ENCODE data around the gene PMF1.

The PMF1 gene

DNA sequence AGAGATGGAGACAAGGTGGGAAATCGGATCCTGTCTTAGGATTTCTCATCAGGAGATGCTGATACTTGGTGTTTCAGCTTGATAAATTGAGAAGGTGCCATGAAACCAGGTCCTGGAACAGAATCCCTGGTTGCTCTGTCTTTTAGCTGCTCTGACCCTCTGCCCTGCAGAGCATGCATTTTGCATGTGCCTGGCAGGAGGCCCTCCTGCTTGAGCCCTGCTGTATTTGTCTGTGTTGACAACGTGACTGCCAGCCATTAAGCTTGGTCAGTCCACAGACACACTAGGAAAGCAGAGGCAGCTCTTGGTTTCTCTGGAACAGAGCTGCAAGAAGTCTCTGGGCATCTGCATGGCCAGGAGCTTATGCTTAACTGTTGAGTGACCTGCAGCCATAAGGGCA, 16.4 kb upstream of the PMF1 start:
- peak overlapping the region in 2 of 3 experiments; percentile 68 to 91 for H3K4me3 Mint-ChIP-seq
- no peaks in the 10 kb centered on the region for H3K9me3 Mint-ChIP-seq
- H3K27ac Mint-ChIP-seq: no peak overlapping the region
- peaks cover 18% of the 10 kb centered on the region for H3K4me1 Mint-ChIP-seq
- no peaks in the 10 kb centered on the region for H3K27me3 Mint-ChIP-seq (ENCODE audit: low read depth)
- peaks cover 22% of the 10 kb centered on the region for H3K36me3 Mint-ChIP-seq (ENCODE audit: low read depth)
- TF ChIP-seq, protein P1, sequence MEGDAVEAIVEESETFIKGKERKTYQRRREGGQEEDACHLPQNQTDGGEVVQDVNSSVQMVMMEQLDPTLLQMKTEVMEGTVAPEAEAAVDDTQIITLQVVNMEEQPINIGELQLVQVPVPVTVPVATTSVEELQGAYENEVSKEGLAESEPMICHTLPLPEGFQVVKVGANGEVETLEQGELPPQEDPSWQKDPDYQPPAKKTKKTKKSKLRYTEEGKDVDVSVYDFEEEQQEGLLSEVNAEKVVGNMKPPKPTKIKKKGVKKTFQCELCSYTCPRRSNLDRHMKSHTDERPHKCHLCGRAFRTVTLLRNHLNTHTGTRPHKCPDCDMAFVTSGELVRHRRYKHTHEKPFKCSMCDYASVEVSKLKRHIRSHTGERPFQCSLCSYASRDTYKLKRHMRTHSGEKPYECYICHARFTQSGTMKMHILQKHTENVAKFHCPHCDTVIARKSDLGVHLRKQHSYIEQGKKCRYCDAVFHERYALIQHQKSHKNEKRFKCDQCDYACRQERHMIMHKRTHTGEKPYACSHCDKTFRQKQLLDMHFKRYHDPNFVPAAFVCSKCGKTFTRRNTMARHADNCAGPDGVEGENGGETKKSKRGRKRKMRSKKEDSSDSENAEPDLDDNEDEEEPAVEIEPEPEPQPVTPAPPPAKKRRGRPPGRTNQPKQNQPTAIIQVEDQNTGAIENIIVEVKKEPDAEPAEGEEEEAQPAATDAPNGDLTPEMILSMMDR (IDR thresholded peaks at IDR 0.05; ENCODE audit: unreplicated experiment in 3 of 3): no peak

DNA sequence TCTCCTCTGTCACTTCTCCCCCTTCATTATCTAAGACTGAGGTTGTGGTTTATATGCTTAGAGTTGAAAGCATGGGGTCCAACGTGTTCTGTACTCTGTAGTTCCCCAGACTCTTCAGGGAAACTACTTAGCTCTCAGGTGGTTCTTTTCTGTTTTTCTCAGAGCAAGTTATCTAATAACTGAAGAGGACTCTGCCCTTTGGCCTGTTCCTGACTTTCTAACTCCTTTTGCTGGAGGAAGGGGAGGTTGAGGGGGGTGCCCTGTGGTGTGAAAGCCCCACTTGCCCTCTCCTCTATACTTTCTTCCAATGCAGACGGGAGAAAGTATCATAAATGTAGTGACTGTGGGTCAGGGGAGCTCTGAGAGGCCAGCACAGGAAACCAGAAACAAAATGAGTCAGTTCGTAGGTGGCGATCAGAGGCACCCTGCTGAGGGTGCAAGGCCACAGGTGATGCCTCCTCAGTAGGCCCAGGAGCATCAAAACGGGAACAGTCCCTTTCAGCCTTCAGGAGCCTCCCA, 13.9 kb upstream of the PMF1 start:
- TF ChIP-seq, protein P1 (IDR thresholded peaks at IDR 0.05; ENCODE audit: unreplicated experiment in 3 of 3): no peak
- Mint-ChIP-seq H3K36me3 (ENCODE audit: low read depth) (peaks cover 22% of the 10 kb centered on the region), H3K27ac (peak overlapping the region in 2 of 3 experiments; percentile 62 to 95), H3K4me3 (peak overlapping the region in 1 of 3 experiments; percentile 38), H3K9me3 (no peaks in the 10 kb centered on the region), H3K4me1 (peaks cover 13% of the 10 kb centered on the region), H3K27me3 (ENCODE audit: low read depth) (no peaks in the 10 kb centered on the region)

DNA sequence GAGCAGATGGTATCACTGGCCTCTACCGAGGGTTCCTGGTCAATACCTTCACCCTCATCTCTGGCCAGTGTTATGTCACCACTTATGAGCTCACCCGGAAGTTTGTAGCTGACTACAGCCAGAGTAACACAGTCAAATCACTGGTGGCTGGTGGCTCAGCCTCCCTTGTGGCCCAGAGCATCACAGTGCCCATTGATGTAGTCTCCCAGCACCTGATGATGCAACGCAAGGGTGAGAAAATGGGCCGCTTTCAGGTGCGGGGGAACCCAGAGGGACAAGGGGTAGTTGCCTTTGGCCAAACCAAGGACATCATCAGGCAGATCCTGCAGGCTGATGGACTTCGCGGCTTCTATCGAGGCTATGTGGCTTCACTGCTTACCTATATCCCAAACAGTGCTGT, 12.8 kb upstream of the PMF1 start:
- Mint-ChIP-seq H3K27me3 (ENCODE audit: low read depth) (no peaks in the 10 kb centered on the region), H3K36me3 (ENCODE audit: low read depth) (peaks cover 22% of the 10 kb centered on the region), H3K4me3 (no peak overlapping the region), H3K27ac (peak overlapping the region in 1 of 3 experiments; percentile 95), H3K9me3 (no peaks in the 10 kb centered on the region), H3K4me1 (peaks cover 6% of the 10 kb centered on the region)
- TF ChIP-seq, protein P1 (IDR thresholded peaks at IDR 0.05; ENCODE audit: unreplicated experiment in 3 of 3): no peak

DNA sequence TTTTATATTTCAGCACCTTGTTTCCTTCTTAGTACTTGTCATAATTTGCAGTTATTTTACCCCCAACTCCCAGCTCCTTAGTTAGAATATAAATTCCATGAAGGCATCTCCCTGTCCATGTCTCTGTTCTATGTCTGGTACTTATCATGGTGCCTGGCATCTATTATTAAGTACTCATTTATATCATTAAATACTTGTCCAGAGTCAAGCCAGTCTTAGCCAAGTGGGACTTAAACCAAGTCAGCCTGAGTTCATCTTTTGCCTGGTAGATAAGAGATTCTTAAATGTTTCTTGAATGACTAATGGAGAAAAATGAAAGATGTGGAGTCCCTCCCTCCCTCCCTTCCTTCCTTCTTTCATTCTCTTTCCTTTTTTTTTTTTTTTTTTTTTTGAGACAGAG, 9.5 kb upstream of the PMF1 start:
- TF ChIP-seq, protein P1 (IDR thresholded peaks at IDR 0.05; ENCODE audit: unreplicated experiment in 3 of 3): no peak
- H3K36me3 Mint-ChIP-seq (ENCODE audit: low read depth): peaks cover 29% of the 10 kb centered on the region
- no peak overlapping the region for H3K27ac Mint-ChIP-seq
- no peak overlapping the region for H3K4me3 Mint-ChIP-seq
- H3K9me3 Mint-ChIP-seq: no peaks in the 10 kb centered on the region
- H3K4me1 Mint-ChIP-seq: no peaks in the 10 kb centered on the region
- peaks cover 4% of the 10 kb centered on the region for H3K27me3 Mint-ChIP-seq (ENCODE audit: low read depth)

DNA sequence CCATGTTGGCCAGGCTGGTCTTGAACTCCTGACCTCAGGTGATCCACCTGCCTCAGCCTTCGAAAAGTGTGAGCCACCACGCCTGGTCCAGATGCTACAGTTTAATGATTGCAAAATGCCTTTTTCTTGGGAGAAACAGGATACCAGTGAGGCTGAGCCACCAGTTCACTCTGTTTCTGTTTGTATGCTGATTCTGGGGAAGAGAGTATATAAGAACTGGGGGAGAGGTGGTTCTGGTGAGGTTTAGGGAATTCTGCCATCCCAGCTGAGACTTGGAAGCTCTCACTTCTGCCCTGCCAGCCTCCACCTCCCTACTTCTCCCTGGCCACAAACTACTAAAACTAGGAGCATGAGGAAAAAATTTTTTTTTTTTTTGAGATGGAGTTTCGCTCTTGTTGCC, 8.1 kb upstream of the PMF1 start:
- peaks cover 4% of the 10 kb centered on the region for H3K27me3 Mint-ChIP-seq (ENCODE audit: low read depth)
- no peak overlapping the region for H3K4me3 Mint-ChIP-seq
- H3K4me1 Mint-ChIP-seq: no peaks in the 10 kb centered on the region
- no peaks in the 10 kb centered on the region for H3K9me3 Mint-ChIP-seq
- TF ChIP-seq, protein P1 (IDR thresholded peaks at IDR 0.05; ENCODE audit: unreplicated experiment in 3 of 3): no peak
- H3K27ac Mint-ChIP-seq: no peak overlapping the region
- H3K36me3 Mint-ChIP-seq (ENCODE audit: low read depth): peaks cover 31% of the 10 kb centered on the region

- H3K9me3 Mint-ChIP-seq: no peaks in the 10 kb centered on the region
- H3K4me1 Mint-ChIP-seq: peaks cover 22% of the 10 kb centered on the region
- peaks cover 4% of the 10 kb centered on the region for H3K27me3 Mint-ChIP-seq (ENCODE audit: low read depth)
- H3K27ac Mint-ChIP-seq: peak overlapping the region in 2 of 3 experiments; percentile 70 to 77
- H3K4me3 Mint-ChIP-seq: peak overlapping the region; percentile 12 to 100 (median 97)
- TF ChIP-seq, protein P1 (IDR thresholded peaks at IDR 0.05; ENCODE audit: unreplicated experiment in 3 of 3): no peak
- H3K36me3 Mint-ChIP-seq (ENCODE audit: low read depth): peaks cover 35% of the 10 kb centered on the region
Observed at GRCh38 chr1:156211243-156211642, 1.6 kb upstream of the PMF1 start.

Data from nephron (organoid).